Occipital lobe (tissue), 2 donors: ENCODE data around the gene KLHL7. TPM values are rescaled to one million over a fixed set of nuclear protein-coding genes. Genes with fewer than 3 reads are reported as not detected.
"Not testable (repeated sequence)": the region's sequence is repeated elsewhere in the genome, so short reads cannot be mapped to it uniquely, and the experiment has no call there.

ENCODE experiments used
- DNase-seq: peaks from one replicate; lab custom pipeline; 2025; lab: John Stamatoyannopoulos, UW
- total RNA-seq: library from RNA; depleted of rRNA; stranded (reverse); fragments of >200 nt; gene quantifications from one replicate; pipeline ENCODE4 v1.2.3, GENCODE V29; 2014

KLHL7 gene
- total RNA-seq, 1 donor from 2014 or later = 93.7 TPM

DNA sequence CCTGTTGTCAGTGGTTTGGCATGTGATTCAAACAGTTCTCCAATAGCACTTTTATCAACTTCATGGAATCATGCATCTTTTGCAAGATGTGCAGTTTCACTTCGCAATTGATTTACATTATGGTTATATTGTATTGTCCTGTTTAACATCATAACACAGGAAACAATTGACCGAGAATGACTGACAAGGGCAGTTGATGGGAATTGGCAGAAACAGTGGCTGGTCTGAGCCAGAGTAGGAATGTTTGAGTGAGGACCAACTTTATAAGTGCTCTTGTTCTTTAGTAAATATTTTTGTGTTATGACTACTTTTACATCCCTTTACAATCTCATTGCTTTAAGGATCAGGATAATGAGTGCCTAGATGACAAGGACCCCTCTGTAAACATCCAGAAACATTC, 2.2 kb downstream of the KLHL7 start:
- DNase-seq = no peak

DNA sequence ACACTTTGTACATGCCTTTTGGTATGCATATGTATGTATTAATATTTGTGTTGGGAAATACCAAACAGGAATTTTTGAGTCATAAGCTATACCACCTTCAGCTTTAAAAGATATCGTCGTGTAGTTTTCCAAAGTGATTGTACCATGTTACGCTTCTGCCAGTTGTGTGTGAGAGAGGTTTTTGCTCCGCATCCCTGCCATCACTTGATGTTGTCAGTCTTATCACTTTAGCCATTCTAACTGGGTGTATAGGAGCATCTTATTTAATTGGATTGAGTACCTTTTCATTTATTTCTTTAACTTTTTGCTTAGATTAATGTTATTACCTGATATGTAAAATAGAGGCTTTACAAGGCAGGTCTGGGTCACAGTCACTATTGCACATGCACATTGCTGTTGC, 3.4 kb downstream of the KLHL7 start:
- DNase-seq = no peak

DNA sequence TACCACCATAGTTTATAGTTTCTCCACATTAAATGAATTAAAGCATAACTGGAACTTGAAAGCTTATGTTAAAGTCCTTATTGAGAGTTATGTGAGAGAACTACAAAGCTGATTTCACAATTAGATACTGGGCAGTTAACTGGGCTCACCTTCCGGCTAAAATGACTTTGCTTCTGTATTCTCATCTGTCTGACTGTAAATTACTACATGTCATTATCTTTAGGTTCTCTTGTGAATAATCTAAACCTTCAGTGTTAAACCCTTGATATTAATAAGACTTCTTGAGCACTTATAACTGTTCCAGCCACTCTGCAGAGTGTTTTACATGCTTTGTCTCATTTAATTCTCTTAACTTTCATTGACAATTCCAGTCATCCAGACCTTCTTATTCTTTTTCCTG, 3.9 kb downstream of the KLHL7 start:
- DNase-seq = no peak

DNA sequence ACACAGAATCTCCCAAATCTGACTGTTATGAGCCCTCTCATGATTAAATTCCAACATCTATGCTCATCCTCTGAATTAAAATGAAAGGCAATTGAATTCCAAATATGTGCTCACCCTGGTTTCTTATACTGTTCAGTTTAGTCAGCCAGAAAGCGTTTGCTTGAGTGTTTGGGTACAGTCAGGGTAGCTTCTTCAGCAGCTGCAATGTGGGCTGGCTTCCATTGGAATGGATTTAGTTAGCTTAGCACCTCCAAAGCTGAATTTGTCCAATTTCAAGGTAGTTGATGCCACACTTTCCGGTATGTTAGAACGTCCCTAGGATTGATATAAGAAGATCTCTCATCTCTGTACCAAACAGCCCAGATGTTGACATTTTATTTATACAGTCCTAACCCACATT, 9.3 kb downstream of the KLHL7 start:
- DNase-seq = no peak

DNA sequence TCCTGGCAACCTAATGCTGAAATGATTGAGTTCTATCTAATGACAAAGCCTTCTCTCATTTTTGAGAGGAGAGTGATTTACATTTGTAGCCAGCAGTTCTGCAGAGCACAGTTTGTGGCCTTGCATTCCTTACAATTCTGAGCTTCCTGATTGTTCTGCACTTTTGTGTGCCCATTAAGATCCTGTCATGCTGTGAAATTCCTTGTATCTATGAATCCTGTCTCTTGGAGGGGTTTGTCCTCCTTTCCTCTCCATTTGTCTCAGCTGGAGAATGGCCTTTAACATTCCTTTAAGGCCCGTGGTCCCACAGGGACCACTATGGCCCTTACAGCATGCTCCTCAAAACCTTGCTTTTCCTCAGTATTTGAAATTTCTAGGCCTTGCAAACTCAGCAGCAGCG, 10.4 kb downstream of the KLHL7 start:
- no peak for DNase-seq

DNA sequence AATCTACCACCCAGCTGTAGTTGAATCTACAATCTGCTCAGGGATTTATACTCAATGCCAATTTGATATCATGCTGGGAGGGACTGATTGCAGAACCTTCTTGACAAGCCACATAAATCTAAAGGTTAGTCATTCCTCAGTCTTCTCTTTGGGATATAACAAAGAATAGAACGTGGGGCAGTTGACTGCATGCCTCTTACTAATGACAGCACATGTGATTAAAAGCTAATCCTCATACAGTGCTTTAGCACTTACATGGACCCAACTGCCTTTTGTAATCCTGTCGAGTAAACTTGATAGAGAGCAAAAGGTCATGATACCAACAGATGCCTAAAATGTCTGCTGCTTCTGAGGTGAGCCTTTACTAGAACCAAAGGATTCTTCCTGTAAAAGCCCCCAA, 12.3 kb downstream of the KLHL7 start:
- DNase-seq = no peak

DNA sequence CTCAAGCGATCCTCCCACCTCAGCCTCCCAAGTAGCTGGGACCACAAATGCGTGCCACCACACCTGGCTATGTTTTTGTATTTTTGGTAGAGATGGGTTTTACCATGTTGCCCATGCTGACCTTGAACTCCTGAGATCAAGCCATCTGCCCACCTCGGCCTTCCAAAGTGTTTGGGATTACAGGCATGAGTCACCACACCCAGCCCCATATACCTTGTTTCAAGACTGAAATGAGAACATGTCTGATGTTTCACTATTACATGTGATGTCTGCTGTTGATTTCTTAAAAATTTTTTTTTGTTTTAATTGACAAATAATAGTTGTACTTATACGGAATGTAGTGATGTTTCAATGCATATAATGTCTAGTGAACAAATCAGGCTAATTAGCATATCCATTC, 14.5 kb downstream of the KLHL7 start:
- no peak for DNase-seq

DNA sequence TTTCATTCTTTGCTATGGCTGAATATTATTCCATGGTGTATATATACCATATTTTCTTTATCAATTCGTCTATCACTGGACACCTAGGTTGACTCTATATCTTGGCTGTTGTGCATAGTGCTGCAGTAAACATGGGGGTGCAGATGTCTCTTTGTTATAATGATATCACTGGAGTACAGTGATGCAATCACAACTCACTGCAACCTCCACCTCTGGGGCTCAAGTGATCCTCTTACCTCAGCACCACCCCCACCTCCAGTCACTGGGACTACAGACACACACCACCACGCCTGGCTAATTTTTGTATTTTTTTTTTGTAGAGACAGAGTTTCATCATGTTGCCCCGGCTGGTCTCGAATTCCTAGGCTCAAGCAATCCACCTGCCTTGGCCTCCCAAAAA, 15.6 kb downstream of the KLHL7 start:
- DNase-seq = no peak

DNA sequence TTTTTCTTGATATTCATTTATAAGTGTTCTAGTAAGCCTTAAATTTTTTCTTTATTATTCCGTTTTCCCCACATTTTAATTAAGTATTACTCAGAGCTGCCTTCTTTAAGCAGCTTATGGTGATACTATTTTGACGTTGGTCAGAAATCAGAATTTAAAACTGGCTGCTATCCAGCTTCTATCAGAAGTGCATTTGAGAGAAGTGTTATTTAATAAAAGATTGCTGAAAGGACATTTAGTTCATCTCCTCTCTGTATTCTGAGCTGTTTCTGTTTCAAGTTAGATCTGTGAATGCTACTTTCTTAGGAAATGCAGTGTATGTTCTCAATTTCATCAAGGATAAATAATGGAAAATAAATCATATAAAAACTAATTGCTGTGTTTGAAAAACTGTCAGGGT, 17.4 kb downstream of the KLHL7 start:
- DNase-seq = no peak

DNA sequence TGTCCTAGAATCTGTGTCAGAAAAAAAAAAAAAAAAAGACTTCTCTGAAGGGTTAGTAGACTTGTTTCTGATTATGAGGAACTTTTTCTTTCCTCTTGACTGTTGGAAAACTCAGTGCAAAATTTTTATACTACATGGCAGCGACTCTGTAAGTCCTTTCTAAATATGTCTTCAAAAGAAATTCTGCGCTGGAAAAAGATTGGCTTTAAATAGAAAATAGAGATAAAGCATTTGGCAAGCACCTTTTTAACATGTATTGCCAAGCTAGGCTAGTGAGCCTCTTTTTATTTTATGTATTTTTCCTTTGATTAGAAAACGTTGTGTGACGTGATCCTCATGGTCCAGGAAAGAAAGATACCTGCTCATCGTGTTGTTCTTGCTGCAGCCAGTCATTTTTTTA, 17.9 kb downstream of the KLHL7 start:
- DNase-seq = no peak

DNA sequence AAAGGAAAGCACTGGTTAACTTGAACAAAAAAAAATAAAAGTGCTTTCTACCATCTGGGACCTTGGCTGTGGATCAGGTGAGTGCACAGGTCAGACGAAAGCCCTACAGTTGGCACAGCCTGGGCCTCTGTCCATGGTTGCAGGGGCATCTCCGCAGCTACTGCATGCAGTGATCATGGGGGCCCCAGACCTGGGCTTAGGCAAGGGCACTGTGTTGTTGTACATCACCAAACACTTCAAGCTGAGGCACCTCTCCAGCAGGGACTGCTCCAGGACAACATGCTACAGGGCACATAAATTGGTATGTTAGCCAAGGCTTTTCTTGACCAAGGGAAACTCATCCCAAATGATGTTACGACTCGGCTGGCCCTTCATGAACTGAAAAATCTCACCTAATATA, 23.5 kb downstream of the KLHL7 start:
- DNase-seq = no peak

DNA sequence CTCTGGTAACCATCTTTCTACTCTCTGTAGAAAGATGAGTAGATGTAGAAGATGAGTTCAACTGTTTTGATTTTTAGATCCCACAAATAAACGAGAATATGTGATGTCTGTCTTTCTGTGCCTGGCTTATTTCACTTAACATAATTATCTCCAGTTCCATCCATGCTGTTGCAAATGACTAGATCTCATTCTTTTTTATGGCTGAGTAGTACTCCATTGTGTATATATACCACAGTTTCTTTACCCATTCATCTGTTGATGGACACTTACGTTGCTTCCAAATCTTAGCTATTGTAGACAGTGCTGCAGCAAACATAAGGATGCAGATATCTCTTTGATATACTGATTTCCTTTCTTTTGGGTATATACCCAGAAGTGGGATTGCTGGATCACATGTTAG, 26.2 kb downstream of the KLHL7 start:
- DNase-seq = not testable (repeated sequence)

DNA sequence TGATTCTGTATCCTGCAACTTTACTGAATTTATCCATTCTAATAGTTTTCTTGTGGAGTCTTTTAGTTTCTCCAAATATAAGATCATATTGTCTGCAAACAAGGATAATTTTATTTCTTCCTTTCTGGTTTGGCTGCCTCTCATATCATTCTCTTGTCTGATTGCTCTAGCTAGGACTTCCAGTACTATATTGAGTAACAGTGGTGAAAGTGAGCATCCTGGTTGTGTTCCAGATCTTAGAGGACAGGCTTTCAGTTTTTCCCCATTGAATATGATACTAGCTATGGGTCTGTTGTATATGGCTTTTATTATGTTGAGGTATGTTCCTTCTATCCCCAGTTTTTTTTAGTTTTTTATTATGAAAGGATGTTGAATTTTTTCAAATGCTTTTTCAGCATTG, 28.2 kb downstream of the KLHL7 start:
- DNase-seq = no peak

DNA sequence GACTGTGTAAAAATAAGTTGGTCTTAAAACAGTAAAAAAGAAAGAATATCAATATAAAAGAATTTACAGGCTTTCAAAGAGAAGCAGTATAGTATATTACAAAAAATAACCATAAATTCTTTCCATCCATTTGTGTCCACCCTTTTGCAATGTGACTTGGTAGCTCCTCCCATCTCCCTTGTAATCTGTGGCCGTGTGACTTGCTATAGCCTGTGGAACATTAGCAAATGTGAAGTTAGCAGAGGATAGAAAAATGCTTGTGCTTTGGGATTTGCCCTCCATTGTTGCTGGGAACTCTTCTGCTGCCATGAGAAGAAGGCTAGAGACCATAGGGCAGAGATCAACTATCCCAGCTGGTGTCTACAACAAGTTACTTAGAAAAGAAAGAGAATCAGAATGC, 30.2 kb downstream of the KLHL7 start:
- no peak for DNase-seq

DNA sequence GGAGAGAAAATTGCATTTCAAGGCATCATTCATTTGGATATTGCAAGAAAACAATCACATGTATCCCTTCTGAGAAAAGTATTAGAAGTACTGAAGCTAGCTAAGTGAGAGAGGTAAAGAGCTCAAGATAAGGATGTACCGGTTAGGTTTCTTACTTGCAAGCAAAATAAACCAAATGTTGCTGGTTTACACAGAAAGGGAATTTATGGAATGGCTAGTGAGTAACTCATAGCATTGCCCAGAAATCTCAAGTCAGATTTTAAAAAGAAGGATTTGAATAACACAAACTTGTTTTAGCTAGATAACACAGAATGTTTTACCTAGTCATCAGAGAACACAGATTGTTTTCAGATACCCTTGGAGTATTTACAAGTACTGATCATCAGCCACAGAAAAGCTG, 30.6 kb downstream of the KLHL7 start:
- no peak for DNase-seq

DNA sequence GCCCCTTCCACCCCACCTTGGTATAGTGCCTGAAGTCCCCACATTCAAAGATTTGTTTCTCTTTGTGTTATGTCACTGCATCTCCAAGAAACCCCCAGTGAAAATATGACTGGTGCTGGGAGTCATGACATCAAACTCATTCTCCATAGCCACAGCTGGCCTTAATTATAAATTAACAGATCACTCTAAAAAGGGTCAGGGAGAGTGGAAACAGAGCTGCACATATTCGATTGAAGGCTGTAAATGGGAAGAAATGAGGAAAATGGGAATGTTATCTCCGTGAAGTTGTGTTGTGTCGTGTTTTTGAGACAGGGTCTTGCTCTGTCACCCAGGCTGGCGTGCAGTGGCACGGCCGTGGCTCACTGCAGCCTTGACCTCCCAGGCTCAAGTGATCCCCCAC, 52.1 kb downstream of the KLHL7 start:
- DNase-seq = no peak

DNA sequence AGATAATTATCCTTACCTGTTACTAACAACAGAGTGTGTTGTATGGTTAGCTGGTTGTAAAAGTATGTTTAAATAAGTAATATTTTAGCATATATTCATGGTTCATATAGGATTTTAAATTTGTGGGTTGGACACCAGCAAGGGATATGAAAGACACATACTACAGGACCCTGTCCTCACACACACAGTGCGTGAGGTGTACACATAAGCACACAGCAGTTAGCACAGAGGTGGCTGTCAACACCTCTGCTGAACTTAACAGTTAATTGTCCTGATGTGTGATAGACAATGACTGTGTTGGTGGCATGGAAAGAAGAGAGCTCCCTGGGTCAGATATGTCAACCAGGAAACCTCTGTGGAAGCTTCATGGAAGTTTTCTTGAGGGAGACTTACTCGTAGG, 53.0 kb downstream of the KLHL7 start:
- DNase-seq = no peak

DNA sequence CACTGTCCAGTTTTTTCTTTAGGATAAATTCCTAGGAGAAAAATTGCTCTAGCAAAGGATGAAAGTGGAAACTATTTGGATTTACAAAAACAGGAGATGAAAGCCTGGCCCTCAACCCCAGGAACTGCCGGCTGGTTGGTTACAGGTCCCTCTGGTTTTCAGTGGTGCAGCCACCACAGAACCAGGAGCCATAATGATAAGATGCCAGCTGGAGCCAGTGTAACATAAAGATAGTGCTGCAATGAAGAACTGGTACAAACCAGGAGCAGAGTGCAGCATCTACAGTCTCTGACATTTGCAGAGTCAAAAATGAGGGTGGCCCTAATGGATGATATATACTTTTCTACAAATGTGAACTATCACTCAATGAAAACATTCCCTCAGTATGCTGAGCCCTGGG, 55.9 kb downstream of the KLHL7 start:
- DNase-seq = no peak

DNA sequence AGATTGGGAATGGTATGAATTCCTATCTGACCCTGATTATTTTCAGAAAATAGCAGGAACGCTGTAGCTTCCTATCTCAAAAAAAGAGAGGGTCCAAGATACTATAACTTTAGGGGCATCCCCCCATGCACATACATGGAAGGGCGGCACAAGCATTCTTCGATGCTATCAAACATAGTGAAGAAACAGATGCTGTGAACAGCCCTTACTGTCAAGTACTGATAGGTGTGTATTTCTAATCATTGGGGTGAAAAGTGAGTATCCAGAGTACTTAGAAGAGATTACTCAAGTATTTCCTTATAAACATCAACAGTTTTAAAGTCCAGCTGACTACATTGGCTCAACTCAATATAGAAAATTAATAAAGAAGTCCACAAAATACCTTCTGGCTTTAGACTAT, 59.3 kb downstream of the KLHL7 start:
- DNase-seq = no peak

DNA sequence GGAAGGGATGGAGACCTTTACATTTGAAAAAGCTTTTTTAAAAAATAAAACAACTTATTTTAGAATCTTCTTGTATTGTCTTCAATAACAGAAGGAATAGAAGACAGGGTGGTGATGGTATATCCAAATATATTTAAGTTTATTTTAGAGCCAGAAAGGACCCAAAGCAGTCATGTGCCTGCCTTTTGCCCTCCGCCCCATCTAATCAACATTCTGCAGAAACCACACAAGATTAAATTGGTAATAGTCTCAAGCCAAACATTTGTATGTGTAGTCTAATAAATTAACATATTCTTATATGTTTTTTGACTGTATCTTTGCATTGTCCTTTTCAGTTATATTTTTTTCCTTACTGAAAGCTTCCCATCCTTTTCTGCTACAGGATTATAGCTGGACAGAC, 59.7 kb downstream of the KLHL7 start:
- DNase-seq = no peak

DNA sequence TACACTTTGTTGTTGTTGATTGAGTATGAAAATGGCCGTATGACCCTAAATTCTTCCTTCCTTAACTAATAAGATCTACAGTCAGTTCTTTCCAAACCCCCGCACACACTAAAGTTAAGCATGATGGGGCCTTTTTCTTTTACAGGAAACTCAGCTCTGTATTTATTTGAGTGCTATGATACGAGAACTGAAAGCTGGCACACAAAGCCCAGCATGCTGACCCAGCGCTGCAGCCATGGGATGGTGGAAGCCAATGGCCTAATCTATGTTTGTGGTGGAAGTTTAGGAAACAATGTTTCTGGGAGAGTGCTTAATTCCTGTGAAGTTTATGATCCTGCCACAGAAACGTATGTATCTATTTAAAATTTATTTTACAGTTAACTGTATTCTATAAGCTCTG, 62.1 kb downstream of the KLHL7 start:
- no peak for DNase-seq

DNA sequence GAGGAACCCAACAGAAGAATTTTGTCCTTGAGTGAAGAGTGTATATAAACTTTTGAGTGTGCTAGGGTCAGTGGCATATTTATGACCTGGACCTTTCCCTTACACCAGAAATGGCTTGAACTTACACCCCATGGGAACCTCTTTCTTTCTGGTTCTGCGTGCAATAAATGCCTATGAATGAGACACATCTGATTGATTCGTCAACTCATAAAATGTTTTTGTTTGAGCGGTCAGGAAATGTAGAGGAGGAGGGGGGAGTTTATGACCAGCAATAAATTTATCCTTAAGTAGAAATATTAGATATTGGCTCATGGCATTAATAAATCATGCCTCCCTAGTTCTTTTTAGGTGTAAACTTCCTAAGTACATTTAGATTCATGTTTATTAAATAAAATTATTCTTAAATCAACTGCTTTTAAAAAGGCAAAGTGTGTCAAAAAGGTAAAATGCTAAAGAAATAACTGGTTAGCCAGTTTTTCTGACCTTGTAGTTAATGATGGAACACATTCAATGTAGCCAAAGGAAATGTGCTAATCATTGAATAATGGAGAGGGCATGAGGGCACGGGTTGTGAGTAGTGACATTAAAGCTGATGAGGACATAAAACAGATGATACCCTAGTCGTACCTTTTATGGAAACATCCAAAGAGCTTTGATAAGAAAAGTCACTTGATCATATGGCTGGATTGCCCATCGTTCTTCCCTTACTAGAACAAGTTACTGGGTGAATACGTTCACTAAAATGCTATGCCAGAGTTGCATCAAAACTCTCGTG, 62.7 kb downstream of the KLHL7 start:
- no peak for DNase-seq

DNA sequence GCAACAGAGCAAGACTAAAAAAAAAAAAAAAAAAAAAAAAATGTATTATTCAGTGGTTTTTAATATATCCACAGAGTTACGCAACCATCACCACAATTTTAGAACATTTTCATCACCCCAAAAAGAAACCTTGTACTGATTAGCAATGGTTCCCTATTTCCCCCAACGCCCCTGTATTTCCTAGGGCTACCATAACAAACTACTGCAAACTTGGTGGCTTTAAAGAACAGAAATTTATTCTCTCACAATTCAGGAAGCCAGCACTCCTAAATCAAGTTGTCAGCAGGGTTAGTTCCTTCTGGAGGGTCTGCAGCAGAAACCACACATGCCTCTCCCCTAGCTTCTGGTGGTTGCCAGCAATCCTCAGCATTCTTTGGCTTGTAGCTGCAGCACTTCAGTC, 70.4 kb downstream of the KLHL7 start:
- DNase-seq = no peak
